GM12874 (cell line): ENCODE results near the gene LRRC3B.

ENCODE experiments used
- TF ChIP-seq, protein P1 (sequence below): IDR thresholded peaks from 2 replicates; pipeline ENCODE4 v1.5.1; 2011; ENCODE audit warnings: low read depth, mild to moderate bottlenecking, control low read depth, low read length, moderate library complexity; ENCODE audit not compliant: insufficient read depth

Gene LRRC3B

GRCh38 chr3:26622621-26623418 lies at the start of gene LRRC3B:
LRRC3B (plus strand) TSS chr3:26622772; CDS start chr3:26709673, 86,901 bp downstream.
- TF ChIP-seq, protein P1, sequence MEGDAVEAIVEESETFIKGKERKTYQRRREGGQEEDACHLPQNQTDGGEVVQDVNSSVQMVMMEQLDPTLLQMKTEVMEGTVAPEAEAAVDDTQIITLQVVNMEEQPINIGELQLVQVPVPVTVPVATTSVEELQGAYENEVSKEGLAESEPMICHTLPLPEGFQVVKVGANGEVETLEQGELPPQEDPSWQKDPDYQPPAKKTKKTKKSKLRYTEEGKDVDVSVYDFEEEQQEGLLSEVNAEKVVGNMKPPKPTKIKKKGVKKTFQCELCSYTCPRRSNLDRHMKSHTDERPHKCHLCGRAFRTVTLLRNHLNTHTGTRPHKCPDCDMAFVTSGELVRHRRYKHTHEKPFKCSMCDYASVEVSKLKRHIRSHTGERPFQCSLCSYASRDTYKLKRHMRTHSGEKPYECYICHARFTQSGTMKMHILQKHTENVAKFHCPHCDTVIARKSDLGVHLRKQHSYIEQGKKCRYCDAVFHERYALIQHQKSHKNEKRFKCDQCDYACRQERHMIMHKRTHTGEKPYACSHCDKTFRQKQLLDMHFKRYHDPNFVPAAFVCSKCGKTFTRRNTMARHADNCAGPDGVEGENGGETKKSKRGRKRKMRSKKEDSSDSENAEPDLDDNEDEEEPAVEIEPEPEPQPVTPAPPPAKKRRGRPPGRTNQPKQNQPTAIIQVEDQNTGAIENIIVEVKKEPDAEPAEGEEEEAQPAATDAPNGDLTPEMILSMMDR, result no peak

- TF ChIP-seq, protein P1, result no peak
These were observed 47.8 kb upstream of the LRRC3B start for GRCh38 chr3:26574766-26575165.

DNA sequence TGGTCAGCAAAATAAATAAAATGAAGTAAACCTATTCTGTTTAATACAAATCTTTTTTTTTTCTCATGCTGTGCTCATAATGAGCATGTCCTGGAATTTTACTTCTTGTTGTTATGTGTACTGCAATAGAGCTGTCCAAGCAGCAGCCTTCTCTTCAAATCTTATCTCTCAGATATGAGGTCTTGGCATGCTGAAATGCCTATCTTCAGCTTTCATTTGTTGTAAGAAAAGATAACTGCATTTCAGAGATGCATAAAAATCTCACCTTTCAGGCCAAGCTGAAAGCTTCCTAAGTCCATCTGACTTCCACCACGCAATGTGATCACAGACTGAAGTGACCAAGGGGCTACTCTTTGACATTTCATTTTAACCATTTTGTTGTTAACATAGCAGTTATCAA lies 43.5 kb upstream of the LRRC3B start:
- TF ChIP-seq, protein P1, result no peak

GRCh38 chr3:26587571-26587970 lies 35.0 kb upstream of the LRRC3B start:
- TF ChIP-seq, protein P1, result no peak

GRCh38 chr3:26588931-26589330 lies 33.6 kb upstream of the LRRC3B start:
- TF ChIP-seq, protein P1, result no peak

DNA sequence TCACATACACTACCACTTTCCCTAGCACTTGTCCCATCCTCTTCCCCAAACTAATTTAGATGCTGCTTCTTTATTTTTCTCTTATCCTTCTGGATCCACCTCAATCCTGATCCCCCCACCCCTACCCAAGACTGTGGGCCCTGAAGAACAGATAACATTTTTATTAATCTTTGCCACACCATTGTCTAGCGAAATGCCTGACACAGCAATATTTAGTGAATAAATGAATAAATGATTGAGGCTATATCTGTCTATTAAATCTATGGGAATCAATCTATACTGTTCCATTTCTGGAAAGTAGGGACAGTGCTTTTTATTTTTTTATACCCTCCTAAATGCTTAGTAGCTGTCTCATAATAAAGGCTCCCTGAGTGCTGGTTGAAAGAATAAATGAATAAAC lies 32.9 kb upstream of the LRRC3B start:
- TF ChIP-seq, protein P1, result no peak

- TF ChIP-seq, protein P1, result no peak
These were observed 31.6 kb upstream of the LRRC3B start for GRCh38 chr3:26590919-26591484.
